Progenitor cell of endocrine pancreas (in vitro differentiated cells): ENCODE results near the gene GNAS. TPM values are rescaled to one million over a fixed set of nuclear protein-coding genes. Genes with fewer than 3 reads are reported as not detected.

Experiments
- DNase-seq: peaks from one replicate; pipeline ENCODE4 v3.0.0; 2021; ENCODE audit warnings: low spot score; ENCODE audit not compliant: unreplicated experiment
- H3K27ac Mint-ChIP-seq: 2 replicates; pipeline ENCODE4 v1.8.0; 2021; ENCODE audit warnings: mild to moderate bottlenecking, moderate library complexity, mixed read lengths
- H3K27me3 Mint-ChIP-seq: 2 replicates; pipeline ENCODE4 v1.8.0; 2021; ENCODE audit warnings: mixed read lengths
- H3K36me3 Mint-ChIP-seq: 2 replicates; pipeline ENCODE4 v1.8.0; 2022; ENCODE audit warnings: mixed read lengths; ENCODE audit not compliant: insufficient read depth
- H3K4me1 Mint-ChIP-seq: 2 replicates; pipeline ENCODE4 v1.8.0; 2021; ENCODE audit warnings: low read depth, mixed read lengths
- H3K4me3 Mint-ChIP-seq: 2 replicates; pipeline ENCODE4 v1.8.0; 2021; ENCODE audit warnings: low read depth, mild to moderate bottlenecking, moderate library complexity, mixed read lengths
- H3K9me3 Mint-ChIP-seq: 2 replicates; pipeline ENCODE4 v1.8.0; 2021; ENCODE audit warnings: low read depth, mixed read lengths
- CTCF ChIP-seq: fragments of 200-600 bp; sonication (generic); IDR thresholded peaks from one replicate; pipeline ENCODE4 v1.5.0; 2021; ENCODE audit warnings: antibody characterized with exemption, mild to moderate bottlenecking; ENCODE audit not compliant: unreplicated experiment
- total RNA-seq: library from RNA; stranded (reverse); gene quantifications from 2 replicates; pipeline ENCODE4 v1.2.1, GENCODE V29; 2021

GNAS gene
- total RNA-seq, 1 donor from 2014 or later, result 1,570 TPM

DNA sequence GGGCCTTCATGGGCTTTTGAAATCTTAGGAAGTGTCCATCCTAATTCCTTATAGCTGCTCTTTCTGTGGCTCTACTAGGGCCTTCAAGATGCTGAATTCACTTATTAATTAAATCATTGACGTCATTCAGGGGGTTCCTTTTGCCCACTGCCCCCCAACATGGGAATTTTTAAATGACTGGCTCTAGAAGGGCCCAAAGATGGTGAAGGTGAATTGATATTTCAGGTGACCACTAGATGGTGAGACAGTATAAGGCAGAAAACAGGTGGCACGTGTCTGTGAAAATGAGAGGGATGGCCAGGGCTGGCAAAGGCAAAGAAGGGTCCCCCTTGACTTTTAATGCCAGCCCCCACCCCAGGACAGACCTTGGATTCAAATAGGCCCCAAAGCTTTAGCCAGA is 11.8 kb downstream of the GNAS start:
- no peak overlapping the region for H3K27ac Mint-ChIP-seq
- peaks cover 12% of the 10 kb centered on the region for H3K4me1 Mint-ChIP-seq
- H3K36me3 Mint-ChIP-seq, result no peaks in the 10 kb centered on the region
- no peak for DNase-seq
- no peaks in the 10 kb centered on the region for H3K9me3 Mint-ChIP-seq
- H3K27me3 Mint-ChIP-seq, result peaks cover 44% of the 10 kb centered on the region
- peak; percentile 19 for TF ChIP-seq CTCF
- no peak overlapping the region for H3K4me3 Mint-ChIP-seq

- H3K4me3 Mint-ChIP-seq, result no peak overlapping the region
- no peaks in the 10 kb centered on the region for H3K36me3 Mint-ChIP-seq
- TF ChIP-seq CTCF, result no peak
- H3K27me3 Mint-ChIP-seq, result peaks cover 38% of the 10 kb centered on the region
- no peaks in the 10 kb centered on the region for H3K9me3 Mint-ChIP-seq
- no peak overlapping the region for H3K27ac Mint-ChIP-seq
- peaks cover 14% of the 10 kb centered on the region for H3K4me1 Mint-ChIP-seq
- no peak for DNase-seq
Measured at GRCh38 chr20:58865843-58866242, 13.3 kb downstream of the GNAS start.

DNA sequence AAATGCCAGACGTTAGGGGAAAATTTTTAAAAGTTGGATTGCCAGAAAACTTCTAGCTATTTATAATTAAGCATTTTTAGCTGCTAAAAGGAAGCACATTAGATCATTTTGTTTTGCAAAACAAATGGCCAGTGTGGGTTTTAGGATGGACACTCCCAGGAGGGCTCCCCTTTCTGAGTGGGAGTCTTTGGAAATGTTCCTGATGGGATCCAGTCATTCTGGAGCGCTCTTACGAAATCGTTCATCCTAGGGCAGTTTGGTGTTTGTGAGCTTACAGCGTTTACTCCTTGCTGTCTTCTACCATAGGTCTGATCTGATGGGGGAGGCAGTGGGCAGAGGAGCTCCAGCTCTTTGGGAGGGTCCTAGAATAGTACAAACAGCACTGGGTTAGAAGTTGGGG is 14.7 kb downstream of the GNAS start:
- Mint-ChIP-seq H3K9me3 (no peaks in the 10 kb centered on the region), H3K36me3 (no peaks in the 10 kb centered on the region), H3K27me3 (peaks cover 31% of the 10 kb centered on the region), H3K27ac (no peak overlapping the region), H3K4me1 (peaks cover 14% of the 10 kb centered on the region), H3K4me3 (no peak overlapping the region)
- DNase-seq, result no peak
- no peak for TF ChIP-seq CTCF

DNA sequence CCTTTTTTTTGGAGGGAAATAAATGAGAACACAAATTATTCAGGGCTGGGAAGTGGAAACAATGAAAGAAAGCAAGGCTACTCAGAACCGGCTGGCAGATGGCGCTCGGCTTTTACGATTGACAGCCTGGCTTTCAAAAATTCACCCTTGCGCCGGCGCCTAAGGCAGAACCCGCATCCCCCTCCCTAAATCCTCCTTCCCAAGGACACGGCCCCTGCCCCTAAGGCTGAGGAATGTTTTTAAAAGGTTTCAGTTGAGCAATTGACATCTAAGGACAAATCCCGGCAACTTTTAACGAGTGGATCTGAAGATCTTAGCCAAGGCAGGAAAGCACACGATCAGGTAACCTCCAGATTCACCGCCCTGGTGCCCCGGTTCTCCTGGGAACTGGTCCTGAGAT is 16.3 kb downstream of the GNAS start:
- Mint-ChIP-seq H3K36me3 (no peaks in the 10 kb centered on the region), H3K4me1 (peaks cover 3% of the 10 kb centered on the region), H3K27me3 (peaks cover 20% of the 10 kb centered on the region), H3K9me3 (no peaks in the 10 kb centered on the region), H3K4me3 (no peak overlapping the region), H3K27ac (no peak overlapping the region)
- TF ChIP-seq CTCF, result peak; percentile 48
- DNase-seq, result no peak

DNA sequence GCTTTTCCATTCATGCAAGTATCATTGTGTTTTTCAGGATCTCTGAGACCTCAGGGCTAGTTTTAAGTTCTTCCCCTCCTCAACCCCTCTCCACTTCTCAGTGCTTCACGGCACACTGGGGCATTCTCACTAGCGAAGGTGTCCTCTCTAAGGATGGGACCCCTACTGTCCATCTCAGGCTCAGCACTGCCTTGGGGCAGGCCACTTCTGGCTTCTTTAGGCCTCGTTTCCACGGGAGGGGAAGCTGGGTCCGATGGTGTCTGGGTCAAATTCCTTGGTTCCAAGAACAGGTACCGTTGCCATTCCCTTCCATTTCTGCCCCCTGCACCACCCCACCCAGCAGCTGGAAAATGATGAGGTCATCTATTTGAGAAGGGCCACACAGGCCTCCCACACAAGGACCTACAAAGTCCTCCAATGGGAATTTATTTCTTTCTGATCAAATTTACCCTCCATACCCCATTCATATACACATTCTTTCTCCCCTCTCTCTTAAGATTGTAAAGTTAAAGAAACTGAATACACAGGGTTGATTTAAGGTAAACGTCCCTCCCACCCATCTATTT is 17.2 kb downstream of the GNAS start:
- no peak for TF ChIP-seq CTCF
- Mint-ChIP-seq H3K4me3 (no peak overlapping the region), H3K36me3 (no peaks in the 10 kb centered on the region), H3K27me3 (peaks cover 20% of the 10 kb centered on the region), H3K4me1 (peaks cover 3% of the 10 kb centered on the region), H3K27ac (no peak overlapping the region), H3K9me3 (no peaks in the 10 kb centered on the region)
- DNase-seq, result no peak
